Gastrocnemius medialis (tissue), 4 donors: ENCODE results near the gene VCPKMT.

ENCODE experiments used
- POLR2A ChIP-seq, 2 donors: fragments of 450-650 bp; IDR thresholded peaks; one replicate each; pipeline ENCODE4 v1.6.1; 2017; ENCODE audit warnings: antibody characterized with exemption in 2 of 2, mild to moderate bottlenecking in 2 of 2, moderate library complexity in 2 of 2
- TF ChIP-seq, protein P1 (sequence below), 5 experiments: fragments of 450-650 bp in 3 of 5; fragments of 200-600 bp in 2 of 5; sonication (generic) in 2 of 5; IDR thresholded peaks in 4 of 5; conservative IDR thresholded peaks in 1 of 5; 1 replicate in 4 of 5; 2 replicates in 1 of 5; pipeline ENCODE4 v1.5.1; 2016 to 2019; ENCODE audit warnings: antibody characterized with exemption in 5 of 5, mild to moderate bottlenecking in 3 of 5, moderate library complexity in 3 of 5

GRCh38 chr14:50101417-50101816 lies 15.0 kb downstream of the VCPKMT start:
- TF ChIP-seq, protein P1, sequence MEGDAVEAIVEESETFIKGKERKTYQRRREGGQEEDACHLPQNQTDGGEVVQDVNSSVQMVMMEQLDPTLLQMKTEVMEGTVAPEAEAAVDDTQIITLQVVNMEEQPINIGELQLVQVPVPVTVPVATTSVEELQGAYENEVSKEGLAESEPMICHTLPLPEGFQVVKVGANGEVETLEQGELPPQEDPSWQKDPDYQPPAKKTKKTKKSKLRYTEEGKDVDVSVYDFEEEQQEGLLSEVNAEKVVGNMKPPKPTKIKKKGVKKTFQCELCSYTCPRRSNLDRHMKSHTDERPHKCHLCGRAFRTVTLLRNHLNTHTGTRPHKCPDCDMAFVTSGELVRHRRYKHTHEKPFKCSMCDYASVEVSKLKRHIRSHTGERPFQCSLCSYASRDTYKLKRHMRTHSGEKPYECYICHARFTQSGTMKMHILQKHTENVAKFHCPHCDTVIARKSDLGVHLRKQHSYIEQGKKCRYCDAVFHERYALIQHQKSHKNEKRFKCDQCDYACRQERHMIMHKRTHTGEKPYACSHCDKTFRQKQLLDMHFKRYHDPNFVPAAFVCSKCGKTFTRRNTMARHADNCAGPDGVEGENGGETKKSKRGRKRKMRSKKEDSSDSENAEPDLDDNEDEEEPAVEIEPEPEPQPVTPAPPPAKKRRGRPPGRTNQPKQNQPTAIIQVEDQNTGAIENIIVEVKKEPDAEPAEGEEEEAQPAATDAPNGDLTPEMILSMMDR (IDR thresholded peaks at IDR 0.05 in 4 of 5, conservative IDR thresholded peaks at IDR 0.05 in 1 of 5) = no peak
- no peak for TF ChIP-seq POLR2A (IDR thresholded peaks at IDR 0.05)
